ENCODE measurements around the gene ARID3A. TPM values are rescaled to one million over a fixed set of nuclear protein-coding genes. Genes with fewer than 3 reads are reported as not detected.

ARID3A gene
- total RNA-seq, 1 donor from 2014 or later = 106 TPM

DNA sequence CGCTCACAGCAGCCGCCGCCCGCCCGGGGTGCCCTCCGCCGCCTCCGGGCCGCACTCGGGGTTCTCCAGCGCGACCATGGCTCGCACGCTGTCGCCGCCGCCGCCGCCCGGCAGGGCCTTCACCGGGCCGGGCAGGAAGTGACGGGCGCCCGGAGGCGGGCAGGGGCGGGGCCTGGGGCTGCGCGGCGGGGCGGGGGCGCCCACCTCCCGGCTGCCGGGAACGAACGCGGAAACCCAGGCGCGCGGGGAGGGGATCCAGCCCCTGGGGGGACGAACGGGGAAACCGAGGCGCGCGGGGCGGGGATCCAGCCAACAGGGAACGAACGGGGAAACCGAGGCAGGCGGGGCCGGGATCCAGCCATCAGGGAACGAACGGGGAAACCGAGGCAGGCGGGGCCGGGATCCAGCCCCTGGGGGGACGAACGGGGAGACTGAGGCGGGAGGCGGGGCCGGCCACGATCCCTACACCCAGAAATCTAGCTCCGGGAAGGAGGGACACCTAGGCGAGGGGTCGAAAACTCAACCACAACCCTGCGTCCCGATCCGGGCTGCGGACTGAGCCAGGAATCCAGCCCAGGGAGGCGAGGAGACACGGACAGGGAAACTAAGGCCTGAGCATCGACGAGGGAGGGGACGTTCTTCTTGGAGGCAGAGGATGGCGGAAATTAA is 12.6 kb upstream of the ARID3A start, which contains the start of gene R3HDM4:
R3HDM4 (minus strand) TSS at position 140 of the 669 bp plus-strand sequence; CDS start at position 78, 62 bp downstream.
- DNase-seq (ENCODE audit: low read depth) = no peak
- TF ChIP-seq, protein P1, sequence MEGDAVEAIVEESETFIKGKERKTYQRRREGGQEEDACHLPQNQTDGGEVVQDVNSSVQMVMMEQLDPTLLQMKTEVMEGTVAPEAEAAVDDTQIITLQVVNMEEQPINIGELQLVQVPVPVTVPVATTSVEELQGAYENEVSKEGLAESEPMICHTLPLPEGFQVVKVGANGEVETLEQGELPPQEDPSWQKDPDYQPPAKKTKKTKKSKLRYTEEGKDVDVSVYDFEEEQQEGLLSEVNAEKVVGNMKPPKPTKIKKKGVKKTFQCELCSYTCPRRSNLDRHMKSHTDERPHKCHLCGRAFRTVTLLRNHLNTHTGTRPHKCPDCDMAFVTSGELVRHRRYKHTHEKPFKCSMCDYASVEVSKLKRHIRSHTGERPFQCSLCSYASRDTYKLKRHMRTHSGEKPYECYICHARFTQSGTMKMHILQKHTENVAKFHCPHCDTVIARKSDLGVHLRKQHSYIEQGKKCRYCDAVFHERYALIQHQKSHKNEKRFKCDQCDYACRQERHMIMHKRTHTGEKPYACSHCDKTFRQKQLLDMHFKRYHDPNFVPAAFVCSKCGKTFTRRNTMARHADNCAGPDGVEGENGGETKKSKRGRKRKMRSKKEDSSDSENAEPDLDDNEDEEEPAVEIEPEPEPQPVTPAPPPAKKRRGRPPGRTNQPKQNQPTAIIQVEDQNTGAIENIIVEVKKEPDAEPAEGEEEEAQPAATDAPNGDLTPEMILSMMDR (IDR thresholded peaks at IDR 0.05; ENCODE audit: insufficient read depth, low read depth, low read length) = no peak
- no peak for TF ChIP-seq EZH2 (IDR thresholded peaks at IDR 0.05; ENCODE audit: insufficient read depth, low read length)
- H3K27me3 ChIP-seq (ENCODE audit: insufficient read depth, low read length) = peaks cover 8% of the 10 kb centered on the region
- no peaks in the 10 kb centered on the region for H3K36me3 ChIP-seq (ENCODE audit: insufficient read depth, low read length)
- peaks cover 22% of the 10 kb centered on the region for H4K20me1 ChIP-seq (ENCODE audit: insufficient read depth, low read length)
- Mint-ChIP-seq H3K27ac (ENCODE audit: unreplicated experiment) (peak within 1 kb of the TSS; percentile 53), H3K9me3 (ENCODE audit: unreplicated experiment) (no peaks in the 10 kb centered on the region), H3K27me3 (ENCODE audit: low read depth, unreplicated experiment) (peaks cover 4% of the 10 kb centered on the region), H3K4me3 (ENCODE audit: unreplicated experiment) (peak within 1 kb of the TSS; percentile 84), H3K4me1 (ENCODE audit: low read depth, unreplicated experiment) (peaks cover 5% of the 10 kb centered on the region), H3K36me3 (ENCODE audit: low read depth, unreplicated experiment) (peaks cover 2% of the 10 kb centered on the region)
- H2AFZ ChIP-seq (ENCODE audit: low read depth, low read length) = peak within 1 kb of the TSS; percentile 93
- no peaks in the 10 kb centered on the region for H3K9me3 ChIP-seq (ENCODE audit: insufficient read depth, low read depth, low read length)
- no peak for FAIRE-seq
- H3K79me2 ChIP-seq (ENCODE audit: insufficient read depth, low read length) = peaks cover 28% of the 10 kb centered on the region
- H3K4me1 ChIP-seq (ENCODE audit: insufficient read depth, low read length) = peaks cover 21% of the 10 kb centered on the region
- H3K9ac ChIP-seq (ENCODE audit: low read length) = peak within 1 kb of the TSS; percentile 88
- H3K4me2 ChIP-seq (ENCODE audit: low read length) = peak within 1 kb of the TSS; percentile 88
- H3K27ac ChIP-seq (ENCODE audit: low read depth, low read length) = peak within 1 kb of the TSS; percentile 80
- peak within 1 kb of the TSS; percentile 68 for H3K4me3 ChIP-seq (ENCODE audit: insufficient read depth, low read depth, low read length)

DNA sequence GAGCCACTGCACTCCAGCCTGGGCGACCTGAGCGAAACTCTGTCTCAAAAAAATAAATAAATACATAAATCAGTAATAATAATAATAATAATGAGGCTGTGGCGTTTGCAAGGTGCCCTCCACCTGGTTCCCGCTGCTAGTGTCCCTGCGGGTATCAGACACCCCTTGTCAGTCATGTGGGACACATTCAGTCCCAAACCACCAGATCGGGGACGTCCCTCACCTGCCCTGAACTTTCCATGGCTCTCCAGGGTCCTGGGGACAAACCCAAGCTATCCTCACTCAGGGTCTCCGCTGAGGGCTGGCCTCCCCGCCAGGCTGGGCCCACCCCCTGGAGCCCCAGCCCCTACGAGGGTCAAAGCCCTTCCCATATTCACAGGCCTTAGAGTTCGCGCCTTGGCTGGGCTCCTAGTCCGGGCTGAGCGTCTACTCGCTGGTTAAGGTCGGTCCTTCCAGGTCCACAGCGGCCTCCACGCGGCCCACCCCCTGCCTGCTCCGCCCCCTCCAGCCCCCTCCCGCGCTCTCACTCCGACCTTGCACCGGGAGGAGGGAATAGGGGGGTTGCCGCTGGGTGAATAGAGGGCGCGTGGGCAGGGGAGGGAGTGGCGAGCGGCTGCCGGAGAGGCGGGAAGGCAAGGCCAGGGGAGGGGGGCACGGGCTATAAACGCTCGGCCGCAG is 9.1 kb upstream of the ARID3A start:
- Mint-ChIP-seq H3K4me3 (ENCODE audit: unreplicated experiment) (no peak overlapping the region), H3K27me3 (ENCODE audit: low read depth, unreplicated experiment) (peaks cover 12% of the 10 kb centered on the region), H3K27ac (ENCODE audit: unreplicated experiment) (no peak overlapping the region), H3K4me1 (ENCODE audit: low read depth, unreplicated experiment) (no peaks in the 10 kb centered on the region), H3K36me3 (ENCODE audit: low read depth, unreplicated experiment) (no peaks in the 10 kb centered on the region), H3K9me3 (ENCODE audit: unreplicated experiment) (peaks cover 2% of the 10 kb centered on the region)
- no peaks in the 10 kb centered on the region for H3K79me2 ChIP-seq (ENCODE audit: insufficient read depth, low read length)
- DNase-seq (ENCODE audit: low read depth) (no peak), FAIRE-seq (no peak)
- peaks cover 10% of the 10 kb centered on the region for H3K4me1 ChIP-seq (ENCODE audit: insufficient read depth, low read length)
- peaks cover 29% of the 10 kb centered on the region for H3K27me3 ChIP-seq (ENCODE audit: insufficient read depth, low read length)
- peak overlapping the region; percentile 50 for H3K4me2 ChIP-seq (ENCODE audit: low read length)
- no peak overlapping the region for H3K4me3 ChIP-seq (ENCODE audit: insufficient read depth, low read depth, low read length)
- no peak for TF ChIP-seq EZH2 (IDR thresholded peaks at IDR 0.05; ENCODE audit: insufficient read depth, low read length)
- TF ChIP-seq, protein P1 (IDR thresholded peaks at IDR 0.05; ENCODE audit: insufficient read depth, low read depth, low read length) = no peak
- no peak overlapping the region for H2AFZ ChIP-seq (ENCODE audit: low read depth, low read length)
- H3K36me3 ChIP-seq (ENCODE audit: insufficient read depth, low read length) = no peaks in the 10 kb centered on the region
- H3K9me3 ChIP-seq (ENCODE audit: insufficient read depth, low read depth, low read length) = no peaks in the 10 kb centered on the region
- H4K20me1 ChIP-seq (ENCODE audit: insufficient read depth, low read length) = no peaks in the 10 kb centered on the region
- H3K9ac ChIP-seq (ENCODE audit: low read length) = no peak overlapping the region
- no peak overlapping the region for H3K27ac ChIP-seq (ENCODE audit: low read depth, low read length)

Measured in astrocyte (in vitro differentiated cells and primary cell).